Tibial nerve (tissue), 4 donors: ENCODE data around the gene DNAJC1. TPM values are rescaled to one million over a fixed set of nuclear protein-coding genes. Genes with fewer than 3 reads are reported as not detected.

Experiments
- DNase-seq, 2 donors: peaks; one replicate each; pipeline ENCODE4 v3.0.0-alpha.2; 2019; ENCODE audit warnings: low spot score in 2 of 2
- H3K27ac ChIP-seq, 4 donors: fragments of 200-600 bp; sonication (generic) in 3 of 4; one replicate each; pipeline ENCODE4 v1.5.1; 2017 to 2019; ENCODE audit warnings: mild to moderate bottlenecking in 1 of 4
- H3K27me3 ChIP-seq, 2 donors: fragments of 200-600 bp; sonication (generic) in 1 of 2; one replicate each; pipeline versions ENCODE4 v1.5.1 to v1.6.0; 2017 to 2019
- H3K36me3 ChIP-seq, 3 donors: fragments of 200-600 bp; sonication (generic); one replicate each; pipeline ENCODE4 v1.5.1; 2018 to 2019
- H3K4me1 ChIP-seq, 4 donors: fragments of 200-600 bp; sonication (generic) in 3 of 4; one replicate each; pipeline ENCODE4 v1.5.1; 2017 to 2019
- H3K4me3 ChIP-seq, 4 donors: fragments of 200-600 bp; sonication (generic) in 3 of 4; one replicate each; pipeline ENCODE4 v1.5.1; 2017 to 2019; ENCODE audit warnings: mild to moderate bottlenecking in 1 of 4, moderate library complexity in 1 of 4
- H3K9me3 ChIP-seq, 4 donors: fragments of 200-600 bp; sonication (generic) in 3 of 4; one replicate each; pipeline ENCODE4 v1.5.1; 2017 to 2019
- EP300 ChIP-seq, 2 donors: sonication (generic); formaldehyde crosslinking; IDR thresholded peaks; one replicate each; pipeline ENCODE4 v1.6.1; 2017; ENCODE audit warnings: antibody characterized with exemption in 2 of 2, mild to moderate bottlenecking in 1 of 2
- POLR2A ChIP-seq, 2 donors: fragments of 450-650 bp; IDR thresholded peaks; one replicate each; pipeline ENCODE4 v1.6.1; 2017; ENCODE audit warnings: antibody characterized with exemption in 2 of 2, mild to moderate bottlenecking in 2 of 2, moderate library complexity in 2 of 2
- WGBS, 2 donors: methylation state at CpG; one replicate each; pipeline ENCODE4 v1.1.5; 2018; 5-methylcytosine and 5-hydroxymethylcytosine counted together
- total RNA-seq, 4 donors: library from RNA; depleted of rRNA; stranded (reverse); fragments of >200 nt; gene quantifications; one replicate each; pipeline ENCODE4 v1.1.0, GENCODE V29; 2016
- TF ChIP-seq, protein P1 (sequence below), 5 experiments: fragments of 200-600 bp in 3 of 5; fragments of 450-650 bp in 2 of 5; sonication (generic) in 3 of 5; IDR thresholded peaks; one replicate each; pipeline ENCODE4 v1.5.1; 2016 to 2019; ENCODE audit warnings: antibody characterized with exemption in 5 of 5, mild to moderate bottlenecking in 3 of 5, moderate library complexity in 2 of 5

Gene DNAJC1
- total RNA-seq, 4 donors from 2014 or later: 71.7 to 112 (median 82.9) TPM

DNA sequence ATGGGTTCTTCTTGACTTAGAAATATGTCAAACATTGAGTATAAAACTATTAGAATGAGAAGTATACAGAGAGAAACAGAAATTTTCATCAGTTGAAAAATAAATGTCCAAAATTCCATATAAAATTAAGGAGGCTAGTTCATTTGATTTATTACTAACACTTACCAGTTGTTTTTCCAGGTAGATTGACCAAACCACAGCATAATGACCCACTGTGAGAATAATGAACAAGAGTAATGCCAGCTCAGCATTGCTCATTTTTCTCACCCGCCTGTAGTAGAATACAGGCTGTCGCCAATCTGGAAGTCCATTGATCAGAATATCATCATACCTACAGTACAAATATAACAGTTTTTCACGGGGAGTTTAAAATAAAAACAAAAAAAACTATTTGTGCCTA lies 82.9 kb downstream of the DNAJC1 start:
- TF ChIP-seq EP300 (IDR thresholded peaks at IDR 0.05): no peak
- TF ChIP-seq POLR2A (IDR thresholded peaks at IDR 0.05): no peak
- TF ChIP-seq, protein P1, sequence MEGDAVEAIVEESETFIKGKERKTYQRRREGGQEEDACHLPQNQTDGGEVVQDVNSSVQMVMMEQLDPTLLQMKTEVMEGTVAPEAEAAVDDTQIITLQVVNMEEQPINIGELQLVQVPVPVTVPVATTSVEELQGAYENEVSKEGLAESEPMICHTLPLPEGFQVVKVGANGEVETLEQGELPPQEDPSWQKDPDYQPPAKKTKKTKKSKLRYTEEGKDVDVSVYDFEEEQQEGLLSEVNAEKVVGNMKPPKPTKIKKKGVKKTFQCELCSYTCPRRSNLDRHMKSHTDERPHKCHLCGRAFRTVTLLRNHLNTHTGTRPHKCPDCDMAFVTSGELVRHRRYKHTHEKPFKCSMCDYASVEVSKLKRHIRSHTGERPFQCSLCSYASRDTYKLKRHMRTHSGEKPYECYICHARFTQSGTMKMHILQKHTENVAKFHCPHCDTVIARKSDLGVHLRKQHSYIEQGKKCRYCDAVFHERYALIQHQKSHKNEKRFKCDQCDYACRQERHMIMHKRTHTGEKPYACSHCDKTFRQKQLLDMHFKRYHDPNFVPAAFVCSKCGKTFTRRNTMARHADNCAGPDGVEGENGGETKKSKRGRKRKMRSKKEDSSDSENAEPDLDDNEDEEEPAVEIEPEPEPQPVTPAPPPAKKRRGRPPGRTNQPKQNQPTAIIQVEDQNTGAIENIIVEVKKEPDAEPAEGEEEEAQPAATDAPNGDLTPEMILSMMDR (IDR thresholded peaks at IDR 0.05): no peak
- 89 to 94% methylated on average over 3 of the region's 3 CpGs for WGBS, 2 donors
- Histone ChIP-seq H3K27me3 (no peaks in the 10 kb centered on the region), H3K4me1 (no peaks in the 10 kb centered on the region), H3K27ac (no peak overlapping the region), H3K9me3 (no peaks in the 10 kb centered on the region), H3K36me3 (no peaks in the 10 kb centered on the region), H3K4me3 (no peak overlapping the region)
- no peak for DNase-seq

DNA sequence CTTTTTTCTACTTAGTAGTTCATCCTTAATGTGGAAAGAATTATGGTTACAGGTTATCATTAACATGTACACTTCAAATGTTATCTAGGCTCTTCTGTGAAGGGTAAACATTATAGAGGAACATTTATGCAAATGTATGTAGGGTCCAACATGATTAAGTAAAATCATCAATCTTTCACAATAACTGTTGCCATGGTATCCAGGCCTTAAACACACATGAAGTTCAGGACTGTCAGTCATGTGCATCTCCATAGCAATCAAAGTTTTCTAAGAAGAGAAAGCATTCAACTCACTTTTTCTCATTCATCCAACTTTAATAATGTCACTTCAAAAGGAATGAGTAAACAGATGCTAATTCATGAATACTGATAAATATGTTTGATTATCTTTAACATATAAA lies 83.6 kb downstream of the DNAJC1 start:
- H3K4me3 ChIP-seq: no peak overlapping the region
- no peaks in the 10 kb centered on the region for H3K4me1 ChIP-seq
- TF ChIP-seq, protein P1 (IDR thresholded peaks at IDR 0.05): no peak
- no peak for TF ChIP-seq POLR2A (IDR thresholded peaks at IDR 0.05)
- TF ChIP-seq EP300 (IDR thresholded peaks at IDR 0.05): no peak
- DNase-seq: no peak
- H3K9me3 ChIP-seq: no peaks in the 10 kb centered on the region
- H3K36me3 ChIP-seq: no peaks in the 10 kb centered on the region
- no peak overlapping the region for H3K27ac ChIP-seq
- no peaks in the 10 kb centered on the region for H3K27me3 ChIP-seq

DNA sequence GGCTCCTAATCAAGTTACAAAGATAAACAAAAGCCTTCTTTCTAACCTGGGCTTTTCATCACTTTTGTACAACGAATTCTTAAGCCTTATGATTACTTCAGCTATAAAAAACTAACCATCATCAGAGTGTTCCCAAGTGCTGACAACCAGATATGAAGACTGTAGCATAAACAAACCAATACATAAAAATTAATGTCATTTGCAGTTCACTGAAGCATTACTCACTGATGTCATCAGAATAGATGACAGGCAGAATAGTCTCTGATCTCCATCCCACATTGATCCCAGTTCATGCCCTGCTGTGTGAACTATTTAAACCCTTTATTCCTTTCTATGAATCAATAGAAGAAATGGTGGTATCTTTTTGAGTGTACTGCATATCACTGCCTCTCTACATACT lies 84.4 kb downstream of the DNAJC1 start:
- no peak for DNase-seq
- Histone ChIP-seq H3K9me3 (no peaks in the 10 kb centered on the region), H3K36me3 (no peaks in the 10 kb centered on the region), H3K4me3 (no peak overlapping the region), H3K4me1 (no peaks in the 10 kb centered on the region), H3K27me3 (no peaks in the 10 kb centered on the region), H3K27ac (no peak overlapping the region)
- 31 to 35% methylated on average over 1 of the region's 1 CpG for WGBS, 2 donors
- TF ChIP-seq, protein P1 (IDR thresholded peaks at IDR 0.05): no peak
- no peak for TF ChIP-seq POLR2A (IDR thresholded peaks at IDR 0.05)
- TF ChIP-seq EP300 (IDR thresholded peaks at IDR 0.05): no peak

DNA sequence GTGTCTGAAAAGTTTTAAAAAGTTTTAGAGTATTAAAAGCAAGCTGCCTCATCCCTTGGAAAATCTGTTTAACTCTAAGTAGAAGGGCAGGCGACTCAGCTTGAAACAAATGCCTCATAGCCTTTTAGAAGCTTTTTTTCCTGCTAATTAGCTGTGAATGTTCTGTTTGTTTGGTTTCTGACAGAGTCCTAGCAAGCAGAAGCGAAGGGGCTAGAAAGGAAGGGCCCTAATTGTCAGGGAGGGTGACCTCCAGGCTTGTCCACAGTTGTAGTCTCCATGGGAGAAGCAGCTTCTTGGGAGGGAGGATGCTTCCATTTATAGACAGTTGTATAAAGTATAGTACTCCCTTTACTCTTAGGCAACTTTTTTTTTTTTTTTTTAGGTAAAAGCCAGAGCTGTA lies 90.9 kb downstream of the DNAJC1 start:
- H3K9me3 ChIP-seq: no peaks in the 10 kb centered on the region
- TF ChIP-seq, protein P1 (IDR thresholded peaks at IDR 0.05): no peak
- TF ChIP-seq EP300 (IDR thresholded peaks at IDR 0.05): no peak
- no peak for TF ChIP-seq POLR2A (IDR thresholded peaks at IDR 0.05)
- no peak overlapping the region for H3K27ac ChIP-seq
- H3K36me3 ChIP-seq: peaks cover 0 to 12% (median 0%) of the 10 kb centered on the region in 3 donors
- H3K27me3 ChIP-seq: no peaks in the 10 kb centered on the region
- DNase-seq: no peak
- no peaks in the 10 kb centered on the region for H3K4me1 ChIP-seq
- no peak overlapping the region for H3K4me3 ChIP-seq
- WGBS, 2 donors: 62 to 71% methylated on average over 2 of the region's 2 CpGs

DNA sequence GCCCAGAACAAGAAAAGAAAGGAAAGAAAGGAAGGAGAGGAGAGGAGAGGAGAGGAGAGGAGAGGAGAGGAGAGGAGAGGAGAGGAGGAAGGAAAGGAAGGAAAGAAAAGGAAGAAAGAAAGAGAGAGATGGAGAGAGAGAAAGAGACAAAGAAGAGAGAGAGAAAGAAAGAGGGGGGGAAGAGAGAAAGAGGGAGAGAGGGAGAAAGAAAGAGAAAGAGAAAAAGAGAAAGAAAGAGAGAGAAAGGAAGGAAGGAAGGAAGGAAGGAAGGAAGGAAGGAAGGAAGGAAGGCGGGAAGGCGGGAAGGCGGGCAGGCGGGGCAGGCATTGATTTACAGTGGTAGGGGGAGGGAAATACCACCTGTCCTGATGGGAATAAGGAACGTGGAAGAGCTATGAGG lies 92.7 kb downstream of the DNAJC1 start:
- H3K4me1 ChIP-seq: no peaks in the 10 kb centered on the region
- H3K9me3 ChIP-seq: no peaks in the 10 kb centered on the region
- 91 to 93% methylated on average over 5 of the region's 5 CpGs for whole genome bisulfite sequencing, 2 donors
- TF ChIP-seq EP300 (IDR thresholded peaks at IDR 0.05) (no peak), POLR2A (IDR thresholded peaks at IDR 0.05) (no peak)
- TF ChIP-seq, protein P1 (IDR thresholded peaks at IDR 0.05): no peak
- no peak for DNase-seq
- no peaks in the 10 kb centered on the region for H3K27me3 ChIP-seq
- no peak overlapping the region for H3K4me3 ChIP-seq
- peaks cover 0 to 12% (median 0%) of the 10 kb centered on the region in 3 donors for H3K36me3 ChIP-seq
- H3K27ac ChIP-seq: no peak overlapping the region
